Measurements from ENCODE around the gene PSAP. TPM values are rescaled to one million over a fixed set of nuclear protein-coding genes. Genes with fewer than 3 reads are reported as not detected.
A peak's percentile ranks its signal among the peaks of the same experiment; 100 is the strongest.

PSAP gene
- total and polyA plus RNA-seq, 7 experiments from 2014 or later = 153 to 1,163 (median 281) TPM

- Histone ChIP-seq H3K4me1 (ENCODE audit: control insufficient read depth in 2 of 2, insufficient read depth in 2 of 2, low read length in 2 of 2) (no peaks in the 10 kb centered on the region), H3K36me3 (ENCODE audit: control insufficient read depth in 2 of 3, insufficient read depth in 3 of 3, low read length in 3 of 3) (peaks cover 0 to 54% (median 23%) of the 10 kb centered on the region in 3 experiments), H3K27ac (ENCODE audit: low read depth, low read length) (no peak overlapping the region), H3K4me3 (ENCODE audit: low read length) (no peak overlapping the region), H3K27me3 (ENCODE audit: control insufficient read depth in 2 of 2, insufficient read depth in 2 of 2, low read length in 2 of 2) (no peaks in the 10 kb centered on the region), H3K9me3 (ENCODE audit: control insufficient read depth in 2 of 3, low read length in 3 of 3) (no peaks in the 10 kb centered on the region)
- ChIA-PET POLR2A (no interaction called here), CTCF (no interaction called here)
- Mint-ChIP-seq H3K9me3 (no peaks in the 10 kb centered on the region), H3K27ac (peak overlapping the region in 1 of 9 donors; percentile 43), H3K4me1 (peaks cover 0 to 7% (median 0%) of the 10 kb centered on the region in 7 donors), H3K4me3 (no peak overlapping the region), H3K36me3 (peaks cover 4 to 37% (median 7%) of the 10 kb centered on the region in 5 donors), H3K27me3 (no peaks in the 10 kb centered on the region)
- intact Hi-C loops (cut with micrococcal nuclease) = no loop called here
- DNase-seq = no peak
- ATAC-seq = no peak
These were observed 36.1 kb downstream of the PSAP start for GRCh38 chr10:71814922-71815411.

GRCh38 chr10:71812913-71813590 is 38.0 kb downstream of the PSAP start:
- H3K4me3 Mint-ChIP-seq = no peak overlapping the region
- intact Hi-C loops (cut with micrococcal nuclease) = loop anchor here (1.0 to 2.0 kb wide), 12 partner anchors 40 to 499 kb away; partner anchors contain the start of genes SLC29A3 (in 2 of the 2), CDH23 (in 1 of the 2) and VSIR (in 1 of the 2)
- H3K9me3 ChIP-seq (ENCODE audit: control insufficient read depth in 2 of 3, low read length in 3 of 3) = no peaks in the 10 kb centered on the region
- no peak for ATAC-seq
- no peak for DNase-seq
- no peaks in the 10 kb centered on the region for H3K4me1 ChIP-seq (ENCODE audit: control insufficient read depth in 2 of 2, insufficient read depth in 2 of 2, low read length in 2 of 2)
- H3K36me3 ChIP-seq (ENCODE audit: control insufficient read depth in 2 of 3, insufficient read depth in 3 of 3, low read length in 3 of 3) = peaks cover 0 to 35% (median 11%) of the 10 kb centered on the region in 3 experiments
- H3K27ac ChIP-seq (ENCODE audit: low read depth, low read length) = no peak overlapping the region
- H3K9me3 Mint-ChIP-seq = no peaks in the 10 kb centered on the region
- ChIA-PET POLR2A (no interaction called here), CTCF (interaction anchor here (0.8 to 4.5 kb wide), 10 partner anchors 10 to 501 kb away, joined by 3 to 30 read pairs (median 8); partner anchors contain the start of gene VSIR)
- no peak overlapping the region for H3K4me3 ChIP-seq (ENCODE audit: low read length)
- peak overlapping the region in 2 of 9 donors; percentile 12 to 62 for H3K27ac Mint-ChIP-seq
- no peaks in the 10 kb centered on the region for H3K27me3 ChIP-seq (ENCODE audit: control insufficient read depth in 2 of 2, insufficient read depth in 2 of 2, low read length in 2 of 2)
- no peaks in the 10 kb centered on the region for H3K27me3 Mint-ChIP-seq
- H3K4me1 Mint-ChIP-seq = peaks cover 0 to 7% (median 0%) of the 10 kb centered on the region in 7 donors
- peaks cover 2 to 23% (median 6%) of the 10 kb centered on the region in 5 donors for H3K36me3 Mint-ChIP-seq

DNA sequence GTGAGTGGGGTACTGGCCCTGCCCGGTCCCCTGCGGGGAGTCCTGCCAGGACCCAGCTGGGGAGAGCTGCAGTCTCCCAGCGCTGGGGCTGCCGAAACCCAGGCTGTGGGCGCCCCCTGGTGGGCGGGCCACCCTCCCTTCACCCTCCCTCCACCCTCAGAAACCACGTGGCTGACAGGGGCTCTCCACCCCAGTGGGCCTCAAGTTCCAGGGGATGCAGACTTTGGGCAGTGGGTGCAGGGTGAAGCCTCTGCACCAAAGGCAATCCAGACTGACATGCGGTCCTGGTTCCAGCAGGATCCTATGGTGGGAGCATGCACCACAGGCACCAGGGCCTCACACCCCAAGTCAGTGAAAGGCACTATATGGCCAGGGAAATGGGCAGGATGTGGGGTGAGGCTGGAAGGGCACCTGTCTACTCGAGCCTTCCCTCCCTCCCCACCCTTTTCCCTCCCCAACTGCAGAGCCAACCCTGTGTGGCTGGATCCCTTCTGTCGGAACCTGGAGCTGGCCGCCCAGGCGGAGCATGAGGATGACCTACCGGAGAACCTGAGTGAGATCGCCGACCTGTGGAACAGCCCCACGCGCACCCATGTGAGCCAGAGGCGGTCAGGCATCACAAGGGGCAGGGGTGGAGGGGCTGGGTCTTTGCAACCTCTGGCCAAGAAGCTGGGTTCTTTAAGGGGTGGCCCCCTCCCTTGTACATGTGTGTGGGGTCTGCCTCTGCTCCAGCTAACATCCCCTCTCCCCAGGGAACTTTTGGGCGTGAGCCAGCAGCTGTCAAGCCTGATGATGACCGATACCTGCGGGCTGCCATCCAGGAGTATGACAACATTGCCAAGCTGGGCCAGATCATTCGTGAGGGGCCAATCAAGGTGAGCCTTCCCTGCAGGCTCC is 38.8 kb downstream of the PSAP start:
- no peaks in the 10 kb centered on the region for H3K4me1 ChIP-seq (ENCODE audit: control insufficient read depth in 2 of 2, insufficient read depth in 2 of 2, low read length in 2 of 2)
- H3K4me1 Mint-ChIP-seq = peaks cover 0 to 7% (median 0%) of the 10 kb centered on the region in 7 donors
- intact Hi-C loops (cut with micrococcal nuclease) = loop anchor here (1.0 to 2.0 kb wide), 12 partner anchors 39 to 498 kb away; partner anchors contain the start of genes SLC29A3 (in 2 of the 2), CDH23 (in 1 of the 2) and VSIR (in 1 of the 2)
- no peaks in the 10 kb centered on the region for H3K27me3 Mint-ChIP-seq
- H3K27ac ChIP-seq (ENCODE audit: low read depth, low read length) = no peak overlapping the region
- no peaks in the 10 kb centered on the region for H3K9me3 ChIP-seq (ENCODE audit: control insufficient read depth in 2 of 3, low read length in 3 of 3)
- POLR2A ChIA-PET = interaction anchor here (1.5 kb wide), 1 partner anchor 39 kb away, joined by 6 read pairs; the partner anchor contains the start of gene VSIR
- CTCF ChIA-PET = interaction anchor here (0.7 to 4.5 kb wide), 15 partner anchors 13 to 500 kb away, joined by 3 to 30 read pairs (median 4); partner anchors contain the start of gene VSIR
- H3K4me3 ChIP-seq (ENCODE audit: low read length) = no peak overlapping the region
- DNase-seq = peak; percentile 64 to 87 (median 80)
- H3K27ac Mint-ChIP-seq = peak overlapping the region in 1 of 9 donors; percentile 48
- peaks cover 2 to 21% (median 4%) of the 10 kb centered on the region in 5 donors for H3K36me3 Mint-ChIP-seq
- H3K27me3 ChIP-seq (ENCODE audit: control insufficient read depth in 2 of 2, insufficient read depth in 2 of 2, low read length in 2 of 2) = no peaks in the 10 kb centered on the region
- no peak overlapping the region for H3K4me3 Mint-ChIP-seq
- H3K9me3 Mint-ChIP-seq = no peaks in the 10 kb centered on the region
- ATAC-seq = peak; percentile 91
- peaks cover 0 to 27% (median 6%) of the 10 kb centered on the region in 3 experiments for H3K36me3 ChIP-seq (ENCODE audit: control insufficient read depth in 2 of 3, insufficient read depth in 3 of 3, low read length in 3 of 3)

- intact Hi-C loops (cut with micrococcal nuclease) = no loop called here
- H3K4me1 Mint-ChIP-seq = peaks cover 0 to 7% (median 0%) of the 10 kb centered on the region in 7 donors
- DNase-seq (no peak), ATAC-seq (no peak)
- POLR2A ChIA-PET = interaction anchor here (1.5 kb wide), 1 partner anchor 39 kb away, joined by 6 read pairs; the partner anchor contains the start of gene VSIR
- H3K27me3 Mint-ChIP-seq = no peaks in the 10 kb centered on the region
- no peak overlapping the region for H3K27ac ChIP-seq (ENCODE audit: low read depth, low read length)
- H3K27me3 ChIP-seq (ENCODE audit: control insufficient read depth in 2 of 2, insufficient read depth in 2 of 2, low read length in 2 of 2) = no peaks in the 10 kb centered on the region
- H3K9me3 Mint-ChIP-seq = no peaks in the 10 kb centered on the region
- no peaks in the 10 kb centered on the region for H3K4me1 ChIP-seq (ENCODE audit: control insufficient read depth in 2 of 2, insufficient read depth in 2 of 2, low read length in 2 of 2)
- H3K27ac Mint-ChIP-seq = no peak overlapping the region
- CTCF ChIA-PET = interaction anchor here (0.6 to 4.5 kb wide), 15 partner anchors 38 to 497 kb away, joined by 3 to 30 read pairs (median 4); partner anchors contain the start of gene VSIR
- no peak overlapping the region for H3K4me3 ChIP-seq (ENCODE audit: low read length)
- H3K9me3 ChIP-seq (ENCODE audit: control insufficient read depth in 2 of 3, low read length in 3 of 3) = no peaks in the 10 kb centered on the region
- H3K36me3 Mint-ChIP-seq = peaks cover 0 to 15% (median 6%) of the 10 kb centered on the region in 5 donors
- H3K36me3 ChIP-seq (ENCODE audit: control insufficient read depth in 2 of 3, insufficient read depth in 3 of 3, low read length in 3 of 3) = peaks cover 0 to 18% (median 2%) of the 10 kb centered on the region in 3 experiments
- H3K4me3 Mint-ChIP-seq = no peak overlapping the region
These were observed 39.7 kb downstream of the PSAP start for GRCh38 chr10:71811351-71811750.

DNA sequence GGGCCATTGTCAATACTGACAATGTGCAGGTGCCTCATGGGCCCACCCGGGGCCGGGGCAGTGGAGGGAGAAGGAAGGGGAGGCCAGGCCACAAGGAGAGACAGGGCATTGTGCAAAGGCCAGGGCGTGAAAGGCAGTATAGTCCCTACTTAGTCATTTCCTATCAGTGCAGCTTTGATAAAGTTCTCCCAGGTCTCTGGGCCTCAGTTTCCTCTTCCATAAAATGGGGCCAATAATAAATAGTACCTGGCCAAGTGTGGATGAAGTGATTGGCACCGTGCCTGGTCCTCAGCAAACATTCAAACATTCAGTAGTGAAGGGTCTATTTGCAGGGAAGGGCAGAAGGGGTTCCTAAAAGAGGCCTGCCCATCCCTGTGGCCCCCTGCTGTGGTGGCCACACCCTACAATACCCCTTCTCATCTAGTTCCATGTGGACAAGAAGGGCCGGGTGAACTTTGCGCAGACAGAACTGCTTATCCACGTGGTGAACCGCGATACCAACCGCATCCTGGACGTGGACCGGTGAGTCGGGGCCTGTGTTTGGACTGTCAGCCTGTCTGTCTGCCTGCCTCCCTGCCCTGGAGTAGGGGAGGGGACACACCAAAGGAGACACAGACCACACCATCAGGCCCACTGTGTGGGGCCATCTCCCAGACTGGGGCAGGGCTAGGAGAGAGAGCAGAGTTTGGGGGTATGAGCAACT is 40.9 kb downstream of the PSAP start:
- ChIA-PET POLR2A (no interaction called here), CTCF (interaction anchor here (0.6 to 4.5 kb wide), 7 partner anchors 61 to 496 kb away, joined by 3 to 30 read pairs (median 9); no protein-coding TSS in a partner anchor)
- H3K27me3 Mint-ChIP-seq = peaks cover 0 to 2% (median 0%) of the 10 kb centered on the region in 5 donors
- Histone ChIP-seq H3K4me3 (ENCODE audit: low read length) (no peak overlapping the region), H3K4me1 (ENCODE audit: control insufficient read depth in 2 of 2, insufficient read depth in 2 of 2, low read length in 2 of 2) (no peaks in the 10 kb centered on the region), H3K9me3 (ENCODE audit: control insufficient read depth in 2 of 3, low read length in 3 of 3) (no peaks in the 10 kb centered on the region), H3K27ac (ENCODE audit: low read depth, low read length) (no peak overlapping the region), H3K27me3 (ENCODE audit: control insufficient read depth in 2 of 2, insufficient read depth in 2 of 2, low read length in 2 of 2) (no peaks in the 10 kb centered on the region), H3K36me3 (ENCODE audit: control insufficient read depth in 2 of 3, insufficient read depth in 3 of 3, low read length in 3 of 3) (peaks cover 0 to 7% (median 0%) of the 10 kb centered on the region in 3 experiments)
- no peak for ATAC-seq
- DNase-seq = no peak
- no peak overlapping the region for H3K4me3 Mint-ChIP-seq
- H3K4me1 Mint-ChIP-seq = peaks cover 0 to 6% (median 0%) of the 10 kb centered on the region in 7 donors
- peaks cover 0 to 6% (median 5%) of the 10 kb centered on the region in 5 donors for H3K36me3 Mint-ChIP-seq
- H3K27ac Mint-ChIP-seq = peak overlapping the region in 1 of 9 donors; percentile 31
- intact Hi-C loops (cut with micrococcal nuclease) = no loop called here
- H3K9me3 Mint-ChIP-seq = peaks cover 0 to 2% (median 0%) of the 10 kb centered on the region in 11 donors

Measured in naive thymus-derived CD4-positive, alpha-beta T cell (primary cell).